Measurements from ENCODE around the gene PLEKHG2.
"Not testable (repeated sequence)": the region's sequence is repeated elsewhere in the genome, so short reads cannot be mapped to it uniquely, and the experiment has no call there.

Gene PLEKHG2

GRCh38 chr19:39412100-39412866 lies at the start of gene PLEKHG2:
PLEKHG2 (plus strand) TSS chr19:39412669; CDS start chr19:39414087, 1,418 bp downstream.
- peak; percentile 83 for FAIRE-seq

- no peak for FAIRE-seq
These were observed 49.5 kb upstream of the PLEKHG2 start for GRCh38 chr19:39362682-39363657.

GRCh38 chr19:39363901-39364457 lies 48.5 kb upstream of the PLEKHG2 start:
- FAIRE-seq, result no peak

- FAIRE-seq, result no peak
These were observed 46.9 kb upstream of the PLEKHG2 start for GRCh38 chr19:39365531-39365930.

- no peak for FAIRE-seq
These were observed 43.3 kb upstream of the PLEKHG2 start for GRCh38 chr19:39369200-39369599.

GRCh38 chr19:39370735-39371134 lies 41.7 kb upstream of the PLEKHG2 start:
- no peak for FAIRE-seq

GRCh38 chr19:39372047-39372802 lies 40.2 kb upstream of the PLEKHG2 start:
- no peak for FAIRE-seq

- FAIRE-seq, result no peak
These were observed 39.5 kb upstream of the PLEKHG2 start for GRCh38 chr19:39372941-39373340.

GRCh38 chr19:39375929-39376328 lies 36.5 kb upstream of the PLEKHG2 start:
- no peak for FAIRE-seq

- no peak for FAIRE-seq
These were observed 34.8 kb upstream of the PLEKHG2 start for GRCh38 chr19:39377373-39378362.

- FAIRE-seq, result not testable (repeated sequence)
These were observed 33.1 kb upstream of the PLEKHG2 start for GRCh38 chr19:39379366-39379765.

- FAIRE-seq, result no peak
These were observed 32.5 kb upstream of the PLEKHG2 start for GRCh38 chr19:39379865-39380396.

GRCh38 chr19:39380521-39381502 lies 31.7 kb upstream of the PLEKHG2 start:
- no peak for FAIRE-seq

- no peak for FAIRE-seq
These were observed 30.4 kb upstream of the PLEKHG2 start for GRCh38 chr19:39381910-39382611.

- FAIRE-seq, result no peak
These were observed 29.3 kb upstream of the PLEKHG2 start for GRCh38 chr19:39382991-39383828.

GRCh38 chr19:39384839-39385568 lies 27.5 kb upstream of the PLEKHG2 start:
- no peak for FAIRE-seq

GRCh38 chr19:39385629-39386411 lies 26.6 kb upstream of the PLEKHG2 start:
- no peak for FAIRE-seq
